GM11168 (cell line): Measurements from ENCODE around the gene VCP.

ENCODE experiments used
- in situ Hi-C: fragments of 300-500 bp; cut with MboI; formaldehyde crosslinking; loops from one replicate; pipeline ENCODE4 v1.12.0; 2022; ENCODE audit warnings: low sequenced_read_pairs; ENCODE audit not compliant: unreplicated experiment

The VCP gene

GRCh38 chr9:35105126-35105525 is 32.7 kb upstream of the VCP start:
- in situ Hi-C loops, result no loop called here

DNA sequence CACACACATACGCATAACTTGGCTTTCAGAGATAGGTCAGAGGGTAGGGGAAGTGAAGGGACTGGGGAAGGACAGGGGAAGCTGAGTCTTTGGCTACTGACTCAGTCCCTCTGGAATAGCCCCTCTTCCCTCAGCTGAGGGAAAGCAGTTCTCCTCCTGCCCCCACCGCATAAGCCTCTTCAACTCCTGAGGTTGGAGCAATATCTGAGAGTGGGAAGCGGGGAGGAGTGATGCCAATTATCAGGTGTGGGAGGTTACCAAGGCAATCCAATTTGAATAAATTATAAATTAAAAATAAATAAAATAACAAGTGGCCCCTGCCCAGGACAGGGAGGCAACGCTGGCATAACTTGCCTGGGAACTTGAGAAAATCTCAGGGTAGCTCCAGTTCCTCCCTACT is 32.2 kb upstream of the VCP start:
- in situ Hi-C loops, result no loop called here

GRCh38 chr9:35103660-35104191 is 31.3 kb upstream of the VCP start:
- in situ Hi-C loops, result no loop called here

GRCh38 chr9:35102769-35103659 is 30.6 kb upstream of the VCP start, which contains the start of gene STOML2:
TSS of gene STOML2 (minus strand) at chr9:35103131. CDS start at chr9:35103094, 37 bp downstream.
- in situ Hi-C loops, result no loop called here

DNA sequence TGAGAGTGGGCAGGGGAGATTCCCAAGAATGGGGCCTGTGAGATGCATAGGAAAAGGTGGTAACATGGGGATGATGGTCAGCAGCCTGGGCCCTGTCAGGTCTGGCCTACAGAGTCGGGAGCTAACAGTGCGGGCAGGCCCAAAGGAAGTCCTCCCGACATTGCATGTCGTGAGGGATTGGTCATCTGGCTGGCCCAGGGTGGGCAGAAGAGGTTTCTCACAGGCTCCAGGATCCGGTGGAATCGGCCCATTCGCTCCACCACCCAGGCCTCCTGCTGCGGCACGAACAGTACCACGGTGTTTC is 30.0 kb upstream of the VCP start:
- in situ Hi-C loops, result no loop called here

- in situ Hi-C loops, result no loop called here
Observed at GRCh38 chr9:35097573-35097972, 25.1 kb upstream of the VCP start.

GRCh38 chr9:35096035-35096849 is 23.8 kb upstream of the VCP start, which contains the start of gene PIGO:
TSS of gene PIGO (minus strand) at chr9:35096591. CDS start at chr9:35095565, 1,026 bp downstream.
- in situ Hi-C loops, result no loop called here

DNA sequence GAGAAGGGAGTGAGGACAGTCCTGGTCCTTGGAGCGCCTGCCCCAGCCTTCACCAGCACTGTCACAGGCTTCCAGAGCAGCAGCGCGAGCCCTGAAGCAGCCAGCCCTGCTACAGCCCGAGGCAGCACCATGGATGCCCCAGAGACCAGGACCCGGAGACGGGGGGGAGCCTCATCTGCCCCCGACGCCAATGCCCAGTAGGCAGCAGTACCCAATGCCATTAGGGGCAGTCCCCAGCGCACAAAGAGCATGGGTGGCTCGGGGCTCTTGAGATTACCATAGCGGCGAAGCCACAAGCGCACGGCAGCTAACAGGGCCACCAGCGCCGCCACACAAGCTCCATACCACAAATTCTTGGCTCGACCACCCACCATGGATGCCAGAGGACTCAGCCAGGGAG is 19.1 kb upstream of the VCP start:
- in situ Hi-C loops, result no loop called here

DNA sequence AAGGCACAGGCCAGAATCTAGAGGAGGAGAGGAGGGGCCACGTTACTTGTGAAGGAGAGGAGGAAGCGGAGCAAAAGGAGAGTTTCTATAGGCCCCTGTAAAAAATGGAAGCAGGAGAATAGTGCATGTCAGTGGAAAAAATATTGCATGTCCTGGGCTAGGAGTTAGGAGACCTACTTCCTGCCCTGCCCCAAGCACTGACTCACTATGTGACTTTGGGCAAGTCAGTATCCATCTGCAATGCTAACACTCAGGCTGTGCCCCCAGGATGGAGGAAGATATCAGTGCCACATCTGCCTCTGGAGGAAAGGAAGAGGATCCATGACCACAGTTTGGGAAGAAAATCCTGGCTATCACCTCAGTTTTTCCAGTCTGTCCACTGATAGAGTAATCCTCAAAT is 17.0 kb upstream of the VCP start:
- in situ Hi-C loops, result no loop called here

DNA sequence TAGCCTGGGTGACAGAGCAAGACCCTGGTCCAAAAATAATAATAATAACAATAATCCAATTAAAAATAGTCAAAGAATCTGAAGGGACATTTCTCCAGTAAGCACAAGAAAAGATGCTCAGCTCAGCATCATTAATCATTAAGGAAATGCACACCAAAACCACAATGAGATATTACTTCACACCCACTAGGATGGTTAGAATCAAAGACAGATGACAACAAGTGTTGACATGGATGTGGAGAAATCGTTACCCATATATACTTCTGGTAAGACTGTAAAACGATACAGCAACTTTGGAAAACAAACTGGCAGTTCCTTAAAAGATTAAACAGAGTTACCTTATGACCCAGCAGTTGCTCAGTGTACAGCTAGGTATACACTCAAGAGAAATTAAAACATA is 12.7 kb upstream of the VCP start:
- in situ Hi-C loops, result no loop called here

- in situ Hi-C loops, result no loop called here
Observed at GRCh38 chr9:35079426-35080341, 7.3 kb upstream of the VCP start, which contains the start of gene FANCG. TSS of gene FANCG (minus strand) at chr9:35079942. CDS start at chr9:35079524, 418 bp downstream.

DNA sequence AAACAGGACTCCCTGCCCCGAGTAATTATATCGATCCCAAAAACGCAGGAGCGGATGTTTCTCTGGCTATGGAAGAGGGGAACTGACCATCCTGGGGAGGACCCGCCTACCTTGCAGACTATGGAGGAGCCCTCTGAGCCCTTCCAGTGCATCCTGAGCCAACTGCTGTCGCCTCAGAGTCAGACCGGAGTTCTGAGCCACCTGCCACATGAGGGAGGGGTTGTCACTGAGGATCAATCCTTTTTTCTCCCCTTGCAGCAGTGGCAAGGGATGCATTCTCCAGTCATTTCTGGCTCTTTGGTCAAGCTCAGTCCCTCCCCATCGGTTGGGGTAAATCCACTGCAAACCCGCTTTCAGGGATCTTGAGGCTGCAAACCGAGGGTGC is 6.6 kb upstream of the VCP start:
- in situ Hi-C loops, result no loop called here

- in situ Hi-C loops, result no loop called here
Observed at GRCh38 chr9:35078066-35078465, 5.6 kb upstream of the VCP start.

DNA sequence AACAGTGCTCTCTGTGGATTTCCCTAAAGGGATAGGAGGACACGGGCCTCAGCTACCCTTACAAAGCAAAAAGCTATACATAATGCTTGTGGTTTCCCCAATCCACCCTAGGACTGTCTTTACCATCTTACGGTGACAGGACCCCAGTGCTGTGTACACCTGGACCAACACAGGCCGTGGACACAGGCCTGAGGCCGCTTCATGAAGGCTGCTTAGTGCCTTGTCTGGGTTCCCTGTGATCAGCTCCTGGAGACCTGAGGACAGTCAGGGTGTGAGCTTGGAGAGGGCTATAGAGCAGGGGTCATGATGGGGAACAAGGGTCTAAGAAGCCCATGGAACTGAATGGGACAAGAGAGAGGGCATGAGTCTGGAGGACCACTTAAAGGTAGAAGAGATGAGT is 4.4 kb upstream of the VCP start:
- in situ Hi-C loops, result no loop called here

GRCh38 chr9:35075358-35075757 is 2.9 kb upstream of the VCP start:
- in situ Hi-C loops, result no loop called here

GRCh38 chr9:35074791-35075190 is 2.4 kb upstream of the VCP start:
- in situ Hi-C loops, result loop anchor here (25.0 kb wide), 1 partner anchor 663 kb away; the partner anchor contains the start of genes CREB3, GBA2, RGP1 and TLN1

GRCh38 chr9:35074141-35074540 is 1.7 kb upstream of the VCP start:
- in situ Hi-C loops, result loop anchor here (25.0 kb wide), 1 partner anchor 663 kb away; the partner anchor contains the start of genes CREB3, GBA2, RGP1 and TLN1

DNA sequence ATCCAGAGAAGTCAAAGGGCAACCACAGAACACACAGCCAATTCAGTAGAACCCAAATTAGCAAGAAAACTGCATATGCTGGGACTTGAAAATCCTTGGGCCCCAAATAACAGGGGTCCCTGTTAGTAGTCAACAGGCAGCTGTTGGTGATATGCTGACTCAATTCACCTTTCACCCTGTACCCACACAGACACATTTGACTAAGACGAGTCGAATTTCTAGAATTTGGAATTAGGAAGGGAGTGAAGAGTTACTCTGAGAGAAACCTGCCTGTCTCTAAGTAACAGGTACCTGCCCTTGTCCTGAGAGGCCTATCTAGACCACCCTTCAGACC is 821 bp upstream of the VCP start:
- in situ Hi-C loops, result loop anchor here (25.0 kb wide), 1 partner anchor 664 kb away; the partner anchor contains the start of genes CREB3, GBA2, RGP1 and TLN1

GRCh38 chr9:35071814-35072460 is 488 bp downstream of the VCP start:
- in situ Hi-C loops, result loop anchor here (25.0 kb wide), 1 partner anchor 665 kb away; the partner anchor contains the start of genes CREB3, GBA2, RGP1 and TLN1
